ENCODE results near the gene COL2A1. TPM values are rescaled to one million over a fixed set of nuclear protein-coding genes. Genes with fewer than 3 reads are reported as not detected.
A peak's percentile ranks its signal among the peaks of the same experiment; 100 is the strongest.

The COL2A1 gene
- polyA plus RNA-seq, 1 donor (not counting 4 experiments of a cell fraction or from before 2014, with no cell fraction given): 0.03 TPM

DNA sequence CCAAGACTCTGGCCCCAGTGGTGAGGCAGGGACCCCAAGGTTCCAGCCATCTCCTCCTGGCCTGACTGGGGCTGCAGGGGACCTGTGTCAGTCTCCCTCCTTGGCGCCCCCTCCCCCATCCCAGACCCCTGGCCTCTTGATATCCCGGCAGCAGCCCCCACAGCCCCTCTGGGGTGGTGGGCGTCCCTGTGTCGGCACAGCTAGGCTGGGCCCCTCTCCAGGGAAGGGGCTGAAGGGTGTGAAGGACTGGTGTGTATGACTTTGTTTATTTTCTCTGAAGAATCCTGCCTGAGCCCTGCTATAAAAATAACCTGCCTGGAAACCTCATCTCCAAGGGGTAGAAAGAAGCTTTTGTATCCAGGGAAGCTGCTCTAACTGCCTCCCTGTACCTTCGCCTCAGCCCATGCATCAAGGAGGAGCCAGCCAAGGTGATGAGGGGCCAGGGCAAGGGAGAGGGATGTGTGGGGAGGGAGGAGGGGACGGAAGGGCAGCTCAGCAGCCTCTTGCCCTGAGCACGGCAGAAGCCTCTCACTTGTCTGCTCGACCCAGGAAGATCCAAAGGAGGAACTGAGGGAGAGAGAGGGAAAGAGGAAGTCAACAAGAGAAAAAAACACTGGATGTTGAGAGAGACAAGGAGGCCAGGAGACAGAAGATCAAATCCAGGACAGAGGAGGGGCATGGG lies 25.4 kb upstream of the COL2A1 start:
- Histone ChIP-seq H3K9me3 (ENCODE audit: control insufficient read depth, low read depth, low read length) (no peaks in the 10 kb centered on the region), H3K9ac (ENCODE audit: control insufficient read depth, extremely low read depth, insufficient read depth, low read length) (no peak overlapping the region), H3K27ac (ENCODE audit: control insufficient read depth, insufficient read depth, low read length) (no peak overlapping the region), H4K20me1 (ENCODE audit: control insufficient read depth, extremely low read depth, insufficient read depth, low read length) (no peaks in the 10 kb centered on the region), H3K9me1 (ENCODE audit: control insufficient read depth, extremely low read depth, insufficient read depth, low read length) (no peaks in the 10 kb centered on the region), H3K4me3 (ENCODE audit: control insufficient read depth in 2 of 3, extremely low read depth in 1 of 3, insufficient read depth in 2 of 3, low read depth in 1 of 3, low read length in 3 of 3) (no peak overlapping the region), H3K27me3 (ENCODE audit: control insufficient read depth, extremely low read depth, insufficient read depth, low read length) (no peaks in the 10 kb centered on the region), H3K4me2 (ENCODE audit: control insufficient read depth, extremely low read depth, insufficient read depth, low read depth, low read length) (no peak overlapping the region), H3K36me3 (ENCODE audit: control insufficient read depth in 2 of 2, extremely low read depth in 1 of 2, insufficient read depth in 2 of 2, low read length in 2 of 2) (no peaks in the 10 kb centered on the region), H3K4me1 (ENCODE audit: control insufficient read depth, extremely low read depth, insufficient read depth, low read length) (peaks cover 3% of the 10 kb centered on the region), H2AFZ (ENCODE audit: control insufficient read depth, low read length) (no peak overlapping the region), H3K79me2 (ENCODE audit: control insufficient read depth, insufficient read depth, low read length) (no peaks in the 10 kb centered on the region)
- no peak for TF ChIP-seq EZH2 (IDR thresholded peaks at IDR 0.05; ENCODE audit: low read length)
- TF ChIP-seq, protein P1, sequence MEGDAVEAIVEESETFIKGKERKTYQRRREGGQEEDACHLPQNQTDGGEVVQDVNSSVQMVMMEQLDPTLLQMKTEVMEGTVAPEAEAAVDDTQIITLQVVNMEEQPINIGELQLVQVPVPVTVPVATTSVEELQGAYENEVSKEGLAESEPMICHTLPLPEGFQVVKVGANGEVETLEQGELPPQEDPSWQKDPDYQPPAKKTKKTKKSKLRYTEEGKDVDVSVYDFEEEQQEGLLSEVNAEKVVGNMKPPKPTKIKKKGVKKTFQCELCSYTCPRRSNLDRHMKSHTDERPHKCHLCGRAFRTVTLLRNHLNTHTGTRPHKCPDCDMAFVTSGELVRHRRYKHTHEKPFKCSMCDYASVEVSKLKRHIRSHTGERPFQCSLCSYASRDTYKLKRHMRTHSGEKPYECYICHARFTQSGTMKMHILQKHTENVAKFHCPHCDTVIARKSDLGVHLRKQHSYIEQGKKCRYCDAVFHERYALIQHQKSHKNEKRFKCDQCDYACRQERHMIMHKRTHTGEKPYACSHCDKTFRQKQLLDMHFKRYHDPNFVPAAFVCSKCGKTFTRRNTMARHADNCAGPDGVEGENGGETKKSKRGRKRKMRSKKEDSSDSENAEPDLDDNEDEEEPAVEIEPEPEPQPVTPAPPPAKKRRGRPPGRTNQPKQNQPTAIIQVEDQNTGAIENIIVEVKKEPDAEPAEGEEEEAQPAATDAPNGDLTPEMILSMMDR (optimal IDR thresholded peaks at IDR 0.05 in 1 of 3, IDR thresholded peaks at IDR 0.05 in 1 of 3, conservative IDR thresholded peaks at IDR 0.05 in 1 of 3; ENCODE audit: extremely low read depth in 1 of 3, insufficient read depth in 2 of 3, low read length in 3 of 3): no peak
- DNase-seq (ENCODE audit: low read depth, low spot score): no peak
- dilution Hi-C loops (cut with MboI; ENCODE audit: extremely low pct_ligation_motif_present, low sequenced_read_pairs): no loop called here
- no peak for FAIRE-seq

- TF ChIP-seq EZH2 (IDR thresholded peaks at IDR 0.05; ENCODE audit: low read length): no peak
- TF ChIP-seq, protein P1 (optimal IDR thresholded peaks at IDR 0.05 in 1 of 3, IDR thresholded peaks at IDR 0.05 in 1 of 3, conservative IDR thresholded peaks at IDR 0.05 in 1 of 3; ENCODE audit: extremely low read depth in 1 of 3, insufficient read depth in 2 of 3, low read length in 3 of 3): no peak
- dilution Hi-C loops (cut with MboI; ENCODE audit: extremely low pct_ligation_motif_present, low sequenced_read_pairs): no loop called here
- Histone ChIP-seq H3K79me2 (ENCODE audit: control insufficient read depth, insufficient read depth, low read length) (no peaks in the 10 kb centered on the region), H3K9ac (ENCODE audit: control insufficient read depth, extremely low read depth, insufficient read depth, low read length) (no peak overlapping the region), H3K4me3 (ENCODE audit: control insufficient read depth in 2 of 3, extremely low read depth in 1 of 3, insufficient read depth in 2 of 3, low read depth in 1 of 3, low read length in 3 of 3) (no peak overlapping the region), H3K4me2 (ENCODE audit: control insufficient read depth, extremely low read depth, insufficient read depth, low read depth, low read length) (no peak overlapping the region), H2AFZ (ENCODE audit: control insufficient read depth, low read length) (no peak overlapping the region), H3K36me3 (ENCODE audit: control insufficient read depth in 2 of 2, extremely low read depth in 1 of 2, insufficient read depth in 2 of 2, low read length in 2 of 2) (no peaks in the 10 kb centered on the region), H3K27ac (ENCODE audit: control insufficient read depth, insufficient read depth, low read length) (no peak overlapping the region), H3K9me3 (ENCODE audit: control insufficient read depth, low read depth, low read length) (no peaks in the 10 kb centered on the region), H3K9me1 (ENCODE audit: control insufficient read depth, extremely low read depth, insufficient read depth, low read length) (no peaks in the 10 kb centered on the region), H4K20me1 (ENCODE audit: control insufficient read depth, extremely low read depth, insufficient read depth, low read length) (no peaks in the 10 kb centered on the region), H3K4me1 (ENCODE audit: control insufficient read depth, extremely low read depth, insufficient read depth, low read length) (peaks cover 3% of the 10 kb centered on the region), H3K27me3 (ENCODE audit: control insufficient read depth, extremely low read depth, insufficient read depth, low read length) (no peaks in the 10 kb centered on the region)
- FAIRE-seq (peak; percentile 34), DNase-seq (ENCODE audit: low read depth, low spot score) (no peak)
These were observed 24.5 kb upstream of the COL2A1 start for GRCh38 chr12:48028541-48029431.

Data from keratinocyte (primary cell).